SU-DHL-6 (cell line): ENCODE results near the gene EN1.

ENCODE experiments used
- CTCF ChIP-seq: fragments of 200-600 bp; sonication (generic); IDR thresholded peaks from one replicate; pipeline ENCODE4 v1.5.1; 2017; ENCODE audit warnings: antibody characterized with exemption, mild to moderate bottlenecking, low read length, moderate library complexity; ENCODE audit not compliant: insufficient read depth, poor library complexity, severe bottlenecking
- EZH2phosphoT487 ChIP-seq: fragments of 200-600 bp; sonication (generic), shearing (Covaris generic); conservative IDR thresholded peaks from 2 replicates; pipeline ENCODE4 v1.6.1; 2018; ENCODE audit warnings: mild to moderate bottlenecking, antibody characterized with exemption, low read length, moderate library complexity, mixed read lengths

- no peak for TF ChIP-seq CTCF
- no peak for TF ChIP-seq EZH2phosphoT487
Observed at GRCh38 chr2:118849226-118850167, 2.0 kb upstream of the EN1 start.
